Erythroblast (primary cell): ENCODE data around the gene NSFL1C.
"Not testable (repeated sequence)": the region's sequence is repeated elsewhere in the genome, so short reads cannot be mapped to it uniquely, and the experiment has no call there.

Experiments used
- DNase-seq, 2 experiments: peaks; one replicate each; lab custom pipeline; 2025; lab: John Stamatoyannopoulos, UW
- GATA1 ChIP-seq: IDR thresholded peaks from 2 replicates; pipeline ENCODE4 v1.6.1; 2011; ENCODE audit warnings: low read depth, mild to moderate bottlenecking, control low read depth, low read length, moderate library complexity
- POLR2A ChIP-seq: IDR thresholded peaks from 2 replicates; pipeline ENCODE4 v1.6.1; 2011; ENCODE audit warnings: mild to moderate bottlenecking, low read length

The NSFL1C gene

DNA sequence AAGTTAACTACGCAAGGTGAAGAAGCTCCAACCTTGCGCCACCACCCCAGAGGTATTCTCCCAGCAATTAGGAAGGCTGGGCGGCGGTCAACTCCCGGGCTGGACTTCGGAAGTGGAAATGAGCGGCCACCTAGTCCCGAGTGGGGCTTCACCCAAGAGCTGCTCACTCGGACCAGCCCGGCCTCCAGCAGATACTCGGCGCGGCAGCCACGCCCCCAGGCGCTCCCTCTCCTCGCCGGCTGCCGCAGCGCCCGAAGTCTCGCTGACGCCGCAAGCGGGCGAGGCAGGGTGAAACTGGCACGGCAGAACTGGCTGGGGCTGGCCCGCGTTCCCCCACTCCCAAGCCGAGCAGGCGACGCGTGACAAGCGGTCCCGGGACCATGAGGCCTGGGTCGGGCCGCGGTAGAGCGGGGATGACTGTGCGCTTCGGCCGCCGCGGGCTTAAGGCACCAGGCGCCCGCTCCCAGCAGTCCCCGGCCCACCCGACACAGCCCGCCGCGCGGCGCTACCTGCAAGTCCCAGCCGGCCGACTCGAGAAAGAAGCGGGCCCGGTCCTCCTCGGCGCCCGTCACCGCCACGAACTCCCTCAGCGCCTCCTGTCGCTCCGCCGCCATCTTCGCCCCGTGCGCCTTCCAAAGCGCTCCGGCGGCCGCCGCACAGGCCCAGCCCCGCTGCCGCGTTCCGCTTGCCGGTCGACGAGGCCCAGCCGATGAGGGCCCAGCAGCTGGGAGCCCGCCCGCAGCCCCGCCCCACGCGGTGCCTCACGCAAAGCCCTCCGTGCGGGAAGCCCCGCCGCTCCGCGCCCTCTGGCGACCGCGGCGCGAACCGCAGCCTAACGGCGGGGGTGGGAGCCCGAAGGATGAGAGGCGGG, at the start of gene NSFL1C:
Gene NSFL1C, minus strand, starts transcription at position 639 of the 871 bp plus-strand sequence. Its CDS starts 25 bp downstream, at position 614.
- TF ChIP-seq POLR2A (peak; percentile 77), GATA1 (no peak)

DNA sequence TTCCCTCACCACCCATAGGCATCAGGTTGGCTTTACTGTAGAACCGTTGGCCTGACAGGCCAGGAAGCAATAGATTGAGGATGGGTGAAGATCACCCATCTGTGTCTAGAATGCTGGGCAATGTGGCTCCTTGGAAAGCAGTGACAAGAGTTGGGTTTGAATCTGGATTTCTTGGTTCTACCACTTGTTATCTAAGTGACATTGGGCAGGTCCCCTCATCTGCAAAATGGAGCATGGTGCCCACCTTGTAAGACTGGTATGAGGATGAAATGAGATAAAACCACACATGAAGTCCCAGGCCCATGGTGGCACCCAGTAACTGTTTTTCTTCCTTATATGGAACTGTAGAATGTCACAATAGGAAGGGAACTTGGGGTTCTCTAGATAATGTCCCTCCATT, 47.2 kb upstream of the NSFL1C start:
- TF ChIP-seq POLR2A = no peak
- TF ChIP-seq GATA1 = no peak
- DNase-seq = no peak

More for the DNA sequence above, at the start of gene NSFL1C:
- DNase-seq = peak; percentile 97 to 98

DNA sequence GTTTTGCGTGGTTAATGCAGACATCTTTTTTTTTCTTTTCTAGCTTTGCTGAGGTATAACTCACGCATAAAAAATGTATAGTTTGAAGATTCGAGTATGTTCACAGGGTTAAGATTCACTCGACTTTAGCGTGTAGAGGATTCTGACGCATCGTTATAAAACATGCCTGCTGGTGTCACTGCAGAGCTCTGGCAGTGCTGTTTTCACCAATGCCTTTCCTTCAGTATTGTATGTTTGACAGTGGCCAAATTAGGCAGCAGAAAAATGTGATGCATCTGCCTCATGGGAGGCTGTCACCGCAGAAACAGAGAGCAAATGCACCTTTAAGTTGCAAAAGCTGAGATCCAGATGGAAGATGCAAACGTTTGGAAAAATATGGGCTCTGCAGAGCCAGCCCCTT, 42.6 kb upstream of the NSFL1C start:
- TF ChIP-seq POLR2A (no peak), GATA1 (no peak)
- no peak for DNase-seq

DNA sequence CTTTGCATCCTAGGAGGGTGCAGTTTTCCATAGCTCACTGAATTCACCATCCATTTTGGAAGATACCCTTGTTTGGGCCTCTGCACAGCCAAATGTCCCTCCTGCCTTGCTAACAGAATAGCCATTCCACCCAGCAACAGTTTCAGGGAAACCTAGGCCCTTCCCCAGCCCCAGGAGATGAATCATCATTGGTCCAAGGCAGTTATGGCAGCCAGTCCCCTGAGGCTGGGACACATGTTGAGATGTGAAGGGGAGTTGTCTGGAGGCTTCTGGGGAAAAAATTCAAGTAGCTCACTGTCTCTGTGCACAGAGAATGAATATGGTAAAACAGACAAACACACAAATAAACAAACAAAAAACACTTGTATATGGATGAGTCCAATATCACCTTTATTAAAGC, 41.9 kb upstream of the NSFL1C start:
- no peak for TF ChIP-seq POLR2A
- TF ChIP-seq GATA1 = no peak
- no peak for DNase-seq

DNA sequence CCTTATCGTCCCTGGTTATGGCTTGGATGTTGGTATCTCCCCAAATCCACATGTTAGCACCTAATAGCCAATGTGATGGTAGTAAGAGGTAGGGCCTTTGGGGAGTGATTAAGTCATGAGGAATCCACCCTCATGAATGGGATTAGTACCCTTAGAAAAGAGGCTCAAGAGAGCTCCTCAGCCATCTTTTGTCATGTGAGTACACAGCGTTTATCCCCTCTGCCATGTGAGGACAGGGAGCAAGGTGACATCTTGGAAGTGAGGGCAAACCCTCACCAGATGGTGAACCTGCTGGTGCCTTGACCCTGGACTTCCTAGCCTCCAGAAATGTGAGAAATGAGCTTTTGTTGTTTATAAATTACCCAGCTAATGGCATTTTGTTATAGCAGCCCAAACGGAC, 40.6 kb upstream of the NSFL1C start:
- DNase-seq = no peak
- TF ChIP-seq POLR2A = no peak
- TF ChIP-seq GATA1 = no peak

DNA sequence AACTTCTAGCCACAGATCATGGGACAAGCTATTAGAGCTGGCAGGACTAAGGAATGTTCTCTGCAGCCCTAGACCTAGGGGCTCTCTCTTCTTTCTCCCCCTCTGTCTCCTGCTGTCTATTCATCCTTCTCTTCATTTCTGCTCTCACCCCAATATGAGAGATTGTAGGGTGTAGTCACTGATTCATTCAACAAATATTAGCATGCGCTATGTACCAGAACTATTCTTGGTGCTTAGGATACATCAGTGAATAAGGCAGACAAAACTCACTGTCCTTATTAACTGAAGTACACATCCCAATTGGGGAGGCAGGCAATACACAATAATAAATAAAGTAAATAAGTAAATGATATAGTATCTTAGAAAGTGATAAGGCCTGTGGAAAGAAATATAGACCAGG, 39.2 kb upstream of the NSFL1C start:
- DNase-seq = no peak
- TF ChIP-seq POLR2A (no peak), GATA1 (no peak)

DNA sequence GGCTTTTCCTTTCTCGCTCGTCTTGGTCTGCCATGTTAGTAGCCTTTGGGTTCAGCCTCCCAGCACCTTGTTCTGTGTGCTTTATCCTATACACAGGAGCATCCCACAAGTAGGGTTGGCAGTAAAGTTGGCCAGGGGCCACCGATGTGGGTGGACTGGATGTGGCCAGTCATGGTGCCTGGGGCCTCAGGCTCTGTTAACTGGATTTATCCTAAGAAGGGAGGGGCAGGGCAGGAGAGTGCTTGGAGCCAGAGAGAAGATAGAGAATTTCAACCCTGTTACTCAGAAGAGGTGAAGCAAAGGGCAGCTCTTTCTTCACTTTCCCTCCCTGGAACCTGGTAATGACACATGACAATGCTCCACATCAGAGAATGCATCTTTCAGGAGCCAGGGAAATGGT, 38.7 kb upstream of the NSFL1C start:
- no peak for DNase-seq
- TF ChIP-seq POLR2A (no peak), GATA1 (no peak)

DNA sequence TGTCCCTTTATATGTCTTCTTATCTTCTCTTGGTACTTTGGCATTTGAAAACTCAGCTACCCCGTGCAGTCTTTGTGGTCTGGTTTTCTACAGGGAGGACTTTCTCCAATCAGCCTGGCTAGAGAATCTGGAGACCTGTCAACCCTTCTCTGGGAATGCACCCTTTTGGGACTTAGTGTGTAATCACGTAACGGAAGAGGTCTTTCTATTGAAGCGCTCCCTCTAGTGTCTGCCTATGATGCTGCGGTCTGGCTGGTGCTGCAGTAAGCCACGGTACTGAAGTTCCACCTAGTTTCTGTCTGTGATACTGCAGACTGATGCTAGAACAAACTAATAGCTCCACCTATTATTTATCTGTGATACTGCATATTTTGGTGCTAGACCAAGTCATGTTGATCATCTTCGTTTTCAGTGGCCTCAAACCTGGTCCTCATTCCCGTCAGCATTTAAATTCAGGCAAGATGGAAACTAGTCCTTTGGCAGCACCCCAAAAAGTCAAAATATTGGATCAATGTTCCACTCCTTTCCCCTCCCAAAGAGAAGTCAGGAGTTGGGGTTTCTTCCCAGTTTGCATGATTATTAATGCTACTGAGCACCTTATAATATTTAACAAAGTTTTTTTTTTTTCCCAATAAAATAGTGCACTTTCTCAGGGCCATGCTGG, 37.0 kb upstream of the NSFL1C start:
- TF ChIP-seq GATA1 (no peak), POLR2A (no peak)
- DNase-seq = peak; percentile 83 to 85

DNA sequence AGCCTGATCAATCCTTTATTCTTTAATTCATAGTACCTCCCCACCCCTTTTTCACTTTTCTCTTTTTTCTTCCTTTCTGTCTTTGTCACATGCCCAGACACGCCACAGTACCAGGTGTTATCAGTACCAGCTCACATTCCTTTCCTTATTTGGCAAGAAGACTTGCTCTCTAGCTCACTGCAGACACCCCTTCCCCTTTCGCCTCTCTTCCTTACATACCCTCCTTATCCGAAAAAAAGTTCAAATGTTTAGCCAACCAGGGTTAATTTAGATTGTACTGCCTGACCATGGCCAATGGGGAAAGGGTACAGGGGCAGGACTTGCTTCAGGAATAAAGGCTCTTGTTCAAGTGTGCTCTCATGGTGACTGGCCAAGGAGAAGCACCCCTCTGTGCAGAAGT, 33.8 kb upstream of the NSFL1C start:
- DNase-seq = peak; percentile 16 to 38
- TF ChIP-seq GATA1 = no peak
- TF ChIP-seq POLR2A = no peak

DNA sequence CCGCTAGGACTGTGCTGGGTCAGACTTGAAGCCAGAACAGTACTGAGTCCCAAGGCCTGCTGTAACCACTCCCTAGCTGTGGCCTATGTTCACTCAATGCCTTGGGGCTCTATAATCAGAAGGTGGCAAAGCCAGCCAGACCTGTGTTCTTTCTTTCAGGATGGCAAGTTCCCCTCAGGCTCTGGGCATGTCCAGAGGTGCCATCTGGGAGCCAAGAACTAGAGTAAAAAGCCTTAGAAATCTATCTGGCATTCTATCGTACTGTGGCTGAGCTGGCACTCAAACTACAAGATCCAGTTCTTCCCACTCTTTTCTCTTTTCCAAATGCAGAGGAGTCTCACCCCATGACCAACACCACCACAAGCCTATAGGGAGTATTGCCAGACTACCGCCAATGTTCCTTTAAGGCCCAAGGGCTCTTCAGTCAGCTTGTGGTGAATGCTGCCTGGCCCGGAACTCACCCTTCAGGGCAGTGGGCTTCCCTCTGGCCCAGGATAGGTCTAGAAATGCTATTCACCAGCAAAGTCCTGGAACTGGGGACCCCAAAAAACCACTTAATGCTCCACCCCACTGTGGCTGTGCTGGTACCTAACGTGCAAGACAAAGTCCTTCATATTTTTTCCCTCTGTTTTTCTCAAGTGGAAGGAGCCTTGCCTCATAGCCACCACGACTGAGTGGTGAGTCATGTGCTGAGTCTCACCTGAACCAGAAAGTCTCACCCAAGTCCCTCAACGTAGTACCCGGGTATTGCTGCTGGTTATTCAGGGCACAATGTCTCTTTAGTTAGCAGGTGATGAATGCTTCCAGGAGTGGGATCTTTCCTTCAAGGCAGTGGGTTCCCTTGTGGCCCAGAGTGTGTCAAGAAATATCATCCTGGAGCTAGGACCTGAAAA, 33.1 kb upstream of the NSFL1C start:
- TF ChIP-seq GATA1 = no peak
- no peak for DNase-seq

DNA sequence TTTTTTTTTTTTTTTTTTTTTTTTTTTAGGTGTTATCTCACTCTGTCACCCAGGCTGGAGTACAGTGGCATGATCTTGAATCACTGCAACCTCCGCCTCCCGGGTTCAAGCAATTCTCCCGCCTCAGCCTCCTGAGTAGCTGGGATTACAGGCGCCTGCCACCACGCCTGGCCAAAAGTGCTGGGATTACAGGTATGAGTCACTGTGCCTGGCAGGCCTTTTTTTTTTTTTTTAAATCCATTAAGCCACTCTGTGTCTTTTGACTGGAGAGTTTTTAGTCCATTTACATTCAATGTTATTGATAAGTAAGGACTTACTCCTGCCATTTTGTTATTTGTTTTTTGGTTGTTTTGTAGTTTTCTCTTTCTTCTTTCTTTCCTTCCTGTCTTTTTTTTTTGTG, 30.7 kb upstream of the NSFL1C start:
- DNase-seq = not testable (repeated sequence)

DNA sequence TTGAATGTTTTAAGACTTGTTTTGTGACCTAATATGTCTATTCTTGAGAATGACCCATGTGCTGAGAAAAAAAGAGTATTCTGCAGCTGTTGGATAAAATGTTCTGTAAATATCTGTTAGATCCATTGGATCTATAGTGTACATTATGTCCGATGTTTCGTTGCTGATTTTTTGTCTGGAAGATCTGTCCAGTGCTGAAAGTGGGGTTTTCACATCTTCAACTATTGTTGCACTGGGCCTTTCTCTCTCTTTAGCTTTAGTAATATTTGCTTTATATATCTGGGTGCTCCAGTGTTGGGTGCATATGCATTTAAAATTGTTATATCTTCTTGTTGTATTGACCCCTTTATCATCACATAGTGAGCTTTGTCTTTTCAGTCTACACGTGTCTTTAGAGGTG, 30.3 kb upstream of the NSFL1C start:
- no peak for DNase-seq
- TF ChIP-seq POLR2A = no peak

DNA sequence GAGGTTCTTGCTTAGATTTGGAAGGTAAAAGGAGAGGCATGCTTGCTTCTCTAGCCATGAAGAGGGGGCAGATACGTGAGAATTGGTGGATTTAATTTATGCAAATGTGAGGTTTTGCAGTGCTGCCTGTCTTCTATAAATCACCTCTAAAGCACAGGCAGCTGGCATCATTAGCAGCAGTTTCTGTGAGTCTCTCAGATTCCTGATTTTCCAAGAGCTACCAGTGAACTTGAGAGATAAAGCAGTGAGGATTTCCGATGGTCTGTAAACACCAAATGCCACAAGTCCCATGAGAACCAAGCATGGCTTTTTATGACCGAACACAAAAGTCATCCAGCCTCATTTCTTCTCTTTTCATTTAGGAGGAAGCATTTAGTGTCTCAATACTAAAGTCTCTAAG, 27.8 kb upstream of the NSFL1C start:
- no peak for DNase-seq
- TF ChIP-seq GATA1 (no peak), POLR2A (no peak)

DNA sequence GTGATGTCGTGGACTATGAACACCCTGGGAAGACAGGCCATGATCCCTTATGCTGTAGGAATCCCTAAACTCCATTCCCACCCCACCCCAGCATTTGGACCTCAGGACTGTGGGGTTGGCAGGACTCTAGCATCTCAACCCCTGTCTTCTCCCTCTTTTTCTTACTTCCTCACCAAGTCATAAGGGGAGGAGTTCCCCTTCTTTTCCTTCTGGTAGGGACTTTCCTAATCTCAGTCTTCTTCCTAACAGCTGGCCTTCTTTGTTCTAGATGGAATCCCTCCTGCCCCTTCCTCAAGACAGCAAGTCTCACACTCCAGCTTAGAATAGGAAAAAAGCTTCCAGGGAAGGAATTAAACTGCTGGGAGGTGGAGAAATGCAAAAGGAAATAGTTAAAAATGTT, 26.9 kb upstream of the NSFL1C start:
- TF ChIP-seq GATA1 (no peak), POLR2A (no peak)
- no peak for DNase-seq
